Mesenchymal stem cell (in vitro differentiated cells and primary cell): Measurements from ENCODE around the gene CST9.

Source experiments
- DNase-seq: peaks from one replicate; pipeline ENCODE4 v3.0.0-alpha.2; 2013
- H2AFZ ChIP-seq: one replicate; pipeline ENCODE4 v1.6.1; 2013; ENCODE audit warnings: low read depth, mild to moderate bottlenecking, control low read depth, inconsistent platforms, low read length, moderate library complexity
- H2AK5ac ChIP-seq: 2 replicates; pipeline ENCODE4 v1.6.1; 2013; ENCODE audit warnings: low read length, moderate library complexity, mild to moderate bottlenecking, inconsistent platforms; ENCODE audit not compliant: severe bottlenecking
- H2BK120ac ChIP-seq: one replicate; pipeline ENCODE4 v1.6.1; 2013; ENCODE audit warnings: low read depth, mild to moderate bottlenecking, inconsistent platforms, low read length, moderate library complexity
- H2BK12ac ChIP-seq, 2 experiments: one replicate each; pipeline ENCODE4 v1.6.1; 2013; ENCODE audit warnings: inconsistent platforms in 2 of 2, low read length in 2 of 2, mild to moderate bottlenecking in 2 of 2, moderate library complexity in 2 of 2, control low read depth in 1 of 2
- H2BK15ac ChIP-seq: one replicate; pipeline ENCODE4 v1.6.1; 2013; ENCODE audit warnings: mild to moderate bottlenecking, low read depth, inconsistent platforms; ENCODE audit not compliant: poor library complexity, severe bottlenecking
- H2BK5ac ChIP-seq: 2 replicates; pipeline ENCODE4 v1.6.1; 2013; ENCODE audit warnings: low read depth, mild to moderate bottlenecking, low read length, control low read depth, inconsistent platforms; ENCODE audit not compliant: poor library complexity, severe bottlenecking
- H3K14ac ChIP-seq, 2 experiments: one replicate each; pipeline ENCODE4 v1.6.1; 2013; ENCODE audit warnings: inconsistent platforms in 2 of 2, low read length in 2 of 2, control low read depth in 1 of 2, mild to moderate bottlenecking in 1 of 2, moderate library complexity in 1 of 2
- H3K18ac ChIP-seq, 2 experiments: one replicate each; pipeline ENCODE4 v1.6.1; 2013; ENCODE audit warnings: inconsistent platforms in 2 of 2, low read length in 2 of 2, control low read depth in 1 of 2, low read depth in 1 of 2, mild to moderate bottlenecking in 1 of 2
- H3K23ac ChIP-seq, 2 experiments: one replicate each; pipeline ENCODE4 v1.6.1; 2013; ENCODE audit warnings: inconsistent platforms in 2 of 2, low read length in 2 of 2, mild to moderate bottlenecking in 2 of 2, moderate library complexity in 2 of 2, control low read depth in 1 of 2
- H3K27ac ChIP-seq: 2 replicates; pipeline ENCODE4 v1.5.1; 2013; ENCODE audit warnings: mild to moderate bottlenecking, moderate library complexity, low read length, control low read depth, inconsistent platforms; ENCODE audit not compliant: poor library complexity, severe bottlenecking
- H3K27me3 ChIP-seq, 2 experiments: 2 replicates each; pipeline versions ENCODE4 v1.6.1 to v1.7.0; 2013; ENCODE audit warnings: low read length in 2 of 2, mild to moderate bottlenecking in 2 of 2, moderate library complexity in 2 of 2, control low read depth in 1 of 2, inconsistent platforms in 1 of 2; ENCODE audit not compliant: control insufficient read depth in 1 of 2, insufficient read depth in 1 of 2
- H3K36me3 ChIP-seq, 2 experiments: 2 replicates each; pipeline versions ENCODE4 v1.6.1 to v1.7.0; 2013; ENCODE audit warnings: low read length in 2 of 2, control low read depth in 1 of 2, inconsistent platforms in 1 of 2, low read depth in 1 of 2, mild to moderate bottlenecking in 1 of 2; ENCODE audit not compliant: insufficient read depth in 2 of 2, control insufficient read depth in 1 of 2
- H3K4ac ChIP-seq, 2 experiments: one replicate each; pipeline ENCODE4 v1.6.1; 2013; ENCODE audit warnings: inconsistent platforms in 2 of 2, low read length in 2 of 2, mild to moderate bottlenecking in 2 of 2, moderate library complexity in 2 of 2, control low read depth in 1 of 2, low read depth in 1 of 2
- H3K4me1 ChIP-seq: 2 replicates; pipeline ENCODE4 v1.6.1; 2013; ENCODE audit warnings: low read depth, low read length, control low read depth; ENCODE audit not compliant: control insufficient read depth, insufficient read depth
- H3K4me2 ChIP-seq: 2 replicates; pipeline ENCODE4 v1.6.1; 2013; ENCODE audit warnings: low read length, mild to moderate bottlenecking, inconsistent platforms; ENCODE audit not compliant: poor library complexity, severe bottlenecking
- H3K4me3 ChIP-seq, 2 experiments: 2 replicates each; pipeline versions ENCODE4 v1.5.1 to v1.7.0; 2013; ENCODE audit warnings: low read length in 2 of 2, mild to moderate bottlenecking in 2 of 2, control low read depth in 1 of 2, low read depth in 1 of 2; ENCODE audit not compliant: insufficient read depth in 1 of 2
- H3K79me1 ChIP-seq: replicated peaks from 2 replicates; pipeline ENCODE4 v1.6.1; 2013; ENCODE audit warnings: mild to moderate bottlenecking, control low read depth, low read length, inconsistent platforms; ENCODE audit not compliant: poor library complexity, severe bottlenecking
- H3K9ac ChIP-seq: 2 replicates; pipeline ENCODE4 v1.7.0; 2013; ENCODE audit warnings: mild to moderate bottlenecking, low read length, moderate library complexity
- H3K9me3 ChIP-seq: 2 replicates; pipeline ENCODE4 v1.7.0; 2013; ENCODE audit warnings: mild to moderate bottlenecking, low read length; ENCODE audit not compliant: control insufficient read depth
- H4K8ac ChIP-seq: one replicate; pipeline ENCODE4 v1.6.1; 2013; ENCODE audit warnings: inconsistent platforms, mild to moderate bottlenecking, low read length, moderate library complexity
- H4K91ac ChIP-seq: one replicate; pipeline ENCODE4 v1.6.1; 2013; ENCODE audit warnings: mild to moderate bottlenecking, low read length, inconsistent platforms
- WGBS: methylation state at CpG from one replicate; pipeline ENCODE4 v1.1.7; 2013; ENCODE audit warnings: mixed read lengths; 5-methylcytosine and 5-hydroxymethylcytosine counted together

CST9 gene

GRCh38 chr20:23586735-23587525 lies 18.8 kb downstream of the CST9 start:
- no peak overlapping the region for H2BK12ac ChIP-seq
- no peak overlapping the region for H3K4me2 ChIP-seq
- no peaks in the 10 kb centered on the region for H3K9me3 ChIP-seq
- no peak overlapping the region for H3K9ac ChIP-seq
- no peaks in the 10 kb centered on the region for H3K4me1 ChIP-seq
- peak overlapping the region; percentile 28 for H4K8ac ChIP-seq
- H2BK5ac ChIP-seq = no peak overlapping the region
- no peaks in the 10 kb centered on the region for H3K79me1 ChIP-seq
- H3K27ac ChIP-seq = no peak overlapping the region
- H4K91ac ChIP-seq = no peak overlapping the region
- peaks cover 34 to 42% of the 10 kb centered on the region in 2 experiments for H3K27me3 ChIP-seq
- no peak overlapping the region for H2AFZ ChIP-seq
- H3K23ac ChIP-seq = no peak overlapping the region
- H2BK120ac ChIP-seq = no peak overlapping the region
- no peak overlapping the region for H3K18ac ChIP-seq
- no peak overlapping the region for H3K4ac ChIP-seq
- 66% methylated on average over 12 of the region's 13 CpGs for WGBS
- no peak overlapping the region for H3K14ac ChIP-seq
- H3K36me3 ChIP-seq = no peaks in the 10 kb centered on the region
- H3K4me3 ChIP-seq = no peak overlapping the region
- no peak for DNase-seq
- no peak overlapping the region for H2BK15ac ChIP-seq
- no peak overlapping the region for H2AK5ac ChIP-seq

DNA sequence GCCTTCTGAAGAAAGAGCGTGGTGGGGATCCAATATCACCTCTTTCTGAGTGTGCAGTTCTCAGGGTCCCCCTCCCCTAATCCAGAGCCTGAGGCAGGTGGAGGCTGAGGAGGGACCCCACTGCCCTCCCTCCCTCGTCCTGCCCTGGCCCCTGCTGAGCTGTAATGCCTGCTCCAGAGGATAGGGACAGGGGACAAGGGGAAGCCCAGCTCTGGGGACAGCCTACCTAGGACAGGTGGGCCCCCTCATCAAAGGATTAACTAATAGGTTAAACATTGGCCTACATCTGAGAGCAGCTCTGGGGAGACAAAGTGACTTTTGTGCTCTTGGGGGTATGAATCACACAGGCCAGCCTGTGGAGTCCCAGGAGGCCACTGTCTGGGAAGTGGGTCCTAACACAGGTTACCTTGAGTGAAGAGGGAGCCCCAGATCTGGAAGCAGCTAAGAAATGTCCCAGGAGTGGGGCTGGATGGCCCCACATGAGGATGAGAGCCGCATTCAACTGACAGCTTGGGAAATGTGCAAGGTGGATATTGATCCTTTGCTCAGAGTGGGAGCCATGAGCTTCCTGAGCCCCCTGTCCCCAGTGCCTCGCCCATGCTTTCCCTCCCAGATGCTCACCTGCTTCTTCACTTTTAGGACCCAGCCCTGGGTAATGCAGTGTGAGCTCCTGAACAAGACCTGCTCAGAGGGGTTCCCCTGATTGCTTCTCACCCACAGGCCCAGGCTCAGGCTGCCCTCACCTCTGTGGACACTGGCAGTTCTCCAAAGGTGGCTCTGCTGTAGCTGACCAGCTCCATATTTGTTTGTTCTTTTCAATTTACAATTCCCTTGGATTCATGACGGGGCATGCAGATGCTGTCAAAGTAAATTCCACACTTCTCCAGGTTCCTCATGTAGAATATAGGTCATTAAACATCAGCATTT lies 19.6 kb downstream of the CST9 start:
- H2AFZ ChIP-seq = no peak overlapping the region
- no peaks in the 10 kb centered on the region for H3K9me3 ChIP-seq
- no peak overlapping the region for H3K23ac ChIP-seq
- H3K79me1 ChIP-seq = no peaks in the 10 kb centered on the region
- H3K27ac ChIP-seq = no peak overlapping the region
- H2BK5ac ChIP-seq = no peak overlapping the region
- H2BK120ac ChIP-seq = no peak overlapping the region
- H3K14ac ChIP-seq = no peak overlapping the region
- no peaks in the 10 kb centered on the region for H3K4me1 ChIP-seq
- H3K9ac ChIP-seq = no peak overlapping the region
- H3K36me3 ChIP-seq = no peaks in the 10 kb centered on the region
- H4K8ac ChIP-seq = no peak overlapping the region
- H2BK12ac ChIP-seq = no peak overlapping the region
- WGBS = 65% methylated on average over 4 of the region's 5 CpGs
- H3K4ac ChIP-seq = no peak overlapping the region
- DNase-seq = no peak
- no peak overlapping the region for H2BK15ac ChIP-seq
- H2AK5ac ChIP-seq = no peak overlapping the region
- H3K4me3 ChIP-seq = no peak overlapping the region
- H3K4me2 ChIP-seq = no peak overlapping the region
- no peak overlapping the region for H4K91ac ChIP-seq
- peaks cover 37 to 42% of the 10 kb centered on the region in 2 experiments for H3K27me3 ChIP-seq
- no peak overlapping the region for H3K18ac ChIP-seq

DNA sequence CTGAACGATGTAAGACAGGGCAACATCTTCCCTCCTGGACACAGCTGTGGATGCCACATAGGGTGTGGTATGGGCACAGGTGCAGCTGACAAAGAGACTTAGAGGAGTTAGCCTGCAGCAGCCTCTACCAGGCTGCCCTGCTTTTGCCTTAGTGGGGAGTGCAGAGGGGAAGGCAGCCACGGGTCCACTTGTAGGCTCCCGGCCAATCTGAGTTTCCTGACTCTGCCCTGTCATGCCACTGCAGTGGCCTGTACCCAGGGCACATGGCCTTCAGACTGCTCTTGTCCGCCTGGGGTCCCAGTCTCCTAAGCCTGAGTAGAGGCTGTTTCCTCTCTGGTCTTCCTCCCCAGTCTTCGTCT lies 20.3 kb downstream of the CST9 start:
- Histone ChIP-seq H3K9me3 (no peaks in the 10 kb centered on the region), H2BK15ac (no peak overlapping the region), H2BK12ac (no peak overlapping the region)

More for the DNA sequence above, 20.3 kb downstream of the CST9 start:
- peaks cover 37 to 42% of the 10 kb centered on the region in 2 experiments for H3K27me3 ChIP-seq
- no peak overlapping the region for H3K14ac ChIP-seq
- H3K79me1 ChIP-seq = no peaks in the 10 kb centered on the region
- no peak overlapping the region for H2AFZ ChIP-seq
- H2BK120ac ChIP-seq = no peak overlapping the region
- H3K36me3 ChIP-seq = no peaks in the 10 kb centered on the region
- no peak overlapping the region for H2BK5ac ChIP-seq
- no peak overlapping the region for H2AK5ac ChIP-seq
- no peak overlapping the region for H3K4me2 ChIP-seq
- no peak overlapping the region for H3K18ac ChIP-seq
- no peak overlapping the region for H3K4me3 ChIP-seq
- no peak overlapping the region for H4K91ac ChIP-seq
- peak overlapping the region; percentile 13 for H4K8ac ChIP-seq
- H3K4ac ChIP-seq = no peak overlapping the region
- WGBS = 79% methylated on average over 5 of the region's 5 CpGs
- H3K9ac ChIP-seq = no peak overlapping the region
- no peaks in the 10 kb centered on the region for H3K4me1 ChIP-seq
- H3K23ac ChIP-seq = no peak overlapping the region
- no peak overlapping the region for H3K27ac ChIP-seq
- no peak for DNase-seq
